Stomach (tissue), 9 donors: Measurements from ENCODE around the gene APBA1. TPM values are rescaled to one million over a fixed set of nuclear protein-coding genes. Genes with fewer than 3 reads are reported as not detected.

Experiments used
- DNase-seq, 2 donors: peaks; one replicate each; pipeline versions ENCODE4 v3.0.0 to v3.0.0-alpha.2; 2013 to 2019
- H3K27ac ChIP-seq, 5 donors: fragments of 200-600 bp in 4 of 5; sonication (generic) in 4 of 5; one replicate each; pipeline ENCODE4 v1.5.1; 2013 to 2019; ENCODE audit warnings: mild to moderate bottlenecking in 1 of 5, moderate library complexity in 1 of 5
- H3K27me3 ChIP-seq, 3 donors: fragments of 200-600 bp; sonication (generic); one replicate each; pipeline ENCODE4 v1.5.1; 2017 to 2019; ENCODE audit warnings: mixed run types in 1 of 3
- H3K36me3 ChIP-seq, 4 donors: fragments of 200-600 bp; sonication (generic); 1 replicate in 3 of 4; 2 replicates in 1 of 4; pipeline ENCODE4 v1.5.1; 2016 to 2019
- H3K4me1 ChIP-seq, 4 donors: fragments of 200-600 bp; sonication (generic); one replicate each; pipeline ENCODE4 v1.5.1; 2016 to 2019
- H3K4me3 ChIP-seq, 4 donors: fragments of 200-600 bp; sonication (generic) in 3 of 4; one replicate each; pipeline ENCODE4 v1.5.1; 2016 to 2019; ENCODE audit warnings: mild to moderate bottlenecking in 1 of 4
- H3K9me3 ChIP-seq, 4 donors: fragments of 200-600 bp; sonication (generic); one replicate each; pipeline ENCODE4 v1.5.1; 2016 to 2019
- EP300 ChIP-seq: sonication (generic); formaldehyde crosslinking; IDR thresholded peaks from one replicate; pipeline ENCODE4 v1.6.1; 2017; ENCODE audit warnings: antibody characterized with exemption
- POLR2A ChIP-seq, 4 donors: fragments of 450-650 bp; IDR thresholded peaks; one replicate each; pipeline ENCODE4 v1.6.1; 2016; ENCODE audit warnings: antibody characterized with exemption in 4 of 4, control low read depth in 2 of 4, mild to moderate bottlenecking in 1 of 4, moderate library complexity in 1 of 4
- POLR2AphosphoS5 ChIP-seq, 3 donors: sonication (generic); formaldehyde crosslinking; IDR thresholded peaks; one replicate each; pipeline ENCODE4 v1.6.1; 2016; ENCODE audit warnings: antibody characterized with exemption in 3 of 3
- WGBS, 5 donors: extraction: QIAGEN DNeasy Blood & Tissue Kit in 3 of 5; methylation state at CpG; one replicate each; pipeline versions ENCODE4 v1.1.5 to v1.1.7; 2013 to 2018; 5-methylcytosine and 5-hydroxymethylcytosine counted together
- intact Hi-C: fragments of 100-400 bp; cut with DNase I; formaldehyde crosslinking; loops from one replicate; pipeline ENCODE4 v1.15.1; 2023; ENCODE audit warnings: low total_unique reads
- polyA plus RNA-seq, 3 donors: library from polyadenylated mRNA; stranded (reverse); fragments of 200-250 nt; gene quantifications; one replicate each; pipeline ENCODE4 v1.2.3, GENCODE V29; 2013
- total RNA-seq, 5 donors: library from RNA; depleted of rRNA; stranded (reverse); fragments of >200 nt; gene quantifications; one replicate each; pipeline versions ENCODE4 v1.1.0 to v1.2.3, GENCODE V29; 2014 to 2016
- TF ChIP-seq, protein P1 (sequence below), 7 experiments: fragments of 450-650 bp in 4 of 7; fragments of 200-600 bp in 3 of 7; sonication (generic) in 3 of 7; IDR thresholded peaks; one replicate each; pipeline ENCODE4 v1.5.1; 2016 to 2019; ENCODE audit warnings: antibody characterized with exemption in 7 of 7, control low read depth in 2 of 7, mild to moderate bottlenecking in 1 of 7
- donor health status: healthy with polysubstance abuse.
- donor health status: Bipolar disorder and iron deficiency.
- donor health status: healthy.

APBA1 gene
- total and polyA plus RNA-seq, 8 donors = 0.50 to 14.2 (median 3.2) TPM

DNA sequence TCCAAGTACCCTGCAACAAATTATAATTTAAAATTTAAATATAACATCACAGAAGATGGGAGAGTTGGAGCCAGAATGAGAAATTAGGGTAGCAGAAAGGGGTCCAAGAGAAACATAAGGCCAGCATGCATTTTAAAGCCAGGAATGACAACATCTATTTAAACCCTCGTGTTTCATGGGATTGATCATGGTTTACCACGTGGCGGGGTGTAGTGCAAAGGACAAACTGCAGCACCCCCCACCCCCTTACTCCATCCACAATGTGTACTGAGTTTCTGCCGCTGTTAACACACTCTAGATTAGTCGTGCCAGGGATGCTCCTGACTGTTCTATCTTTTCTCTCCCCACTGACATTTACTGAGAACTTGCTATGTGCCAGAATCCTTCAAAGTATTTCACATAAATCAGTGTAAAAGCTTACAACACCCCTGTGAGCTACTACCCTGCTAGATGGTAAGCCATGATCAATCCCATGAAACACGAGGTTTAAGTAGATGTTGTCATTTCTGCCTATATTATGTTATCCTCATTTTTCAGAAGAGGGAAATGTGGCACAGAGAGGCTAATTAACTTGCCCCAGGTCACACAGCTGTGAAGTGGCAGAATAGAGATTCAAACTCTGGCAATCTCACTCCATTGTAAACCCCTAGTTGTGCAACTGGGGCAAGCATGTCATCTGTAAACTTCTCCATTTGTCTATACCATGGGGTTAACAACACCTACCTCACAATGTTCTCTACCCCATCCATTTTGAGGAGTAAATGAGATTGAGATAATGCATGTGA, 210.9 kb downstream of the APBA1 start:
- H3K9me3 ChIP-seq = no peaks in the 10 kb centered on the region
- no peak for DNase-seq
- H3K4me3 ChIP-seq = no peak overlapping the region
- intact Hi-C loops = no loop called here
- H3K4me1 ChIP-seq = no peaks in the 10 kb centered on the region
- no peak overlapping the region for H3K27ac ChIP-seq
- 80 to 86% (median 81%) methylated on average over 6 of the region's 6 CpGs for WGBS, 5 donors
- no peaks in the 10 kb centered on the region for H3K27me3 ChIP-seq
- peaks cover 0 to 6% (median 3%) of the 10 kb centered on the region in 4 donors for H3K36me3 ChIP-seq
- no peak for TF ChIP-seq POLR2A (IDR thresholded peaks at IDR 0.05)
- TF ChIP-seq POLR2AphosphoS5 (IDR thresholded peaks at IDR 0.05) = no peak
- TF ChIP-seq EP300 = no peak
- TF ChIP-seq, protein P1, sequence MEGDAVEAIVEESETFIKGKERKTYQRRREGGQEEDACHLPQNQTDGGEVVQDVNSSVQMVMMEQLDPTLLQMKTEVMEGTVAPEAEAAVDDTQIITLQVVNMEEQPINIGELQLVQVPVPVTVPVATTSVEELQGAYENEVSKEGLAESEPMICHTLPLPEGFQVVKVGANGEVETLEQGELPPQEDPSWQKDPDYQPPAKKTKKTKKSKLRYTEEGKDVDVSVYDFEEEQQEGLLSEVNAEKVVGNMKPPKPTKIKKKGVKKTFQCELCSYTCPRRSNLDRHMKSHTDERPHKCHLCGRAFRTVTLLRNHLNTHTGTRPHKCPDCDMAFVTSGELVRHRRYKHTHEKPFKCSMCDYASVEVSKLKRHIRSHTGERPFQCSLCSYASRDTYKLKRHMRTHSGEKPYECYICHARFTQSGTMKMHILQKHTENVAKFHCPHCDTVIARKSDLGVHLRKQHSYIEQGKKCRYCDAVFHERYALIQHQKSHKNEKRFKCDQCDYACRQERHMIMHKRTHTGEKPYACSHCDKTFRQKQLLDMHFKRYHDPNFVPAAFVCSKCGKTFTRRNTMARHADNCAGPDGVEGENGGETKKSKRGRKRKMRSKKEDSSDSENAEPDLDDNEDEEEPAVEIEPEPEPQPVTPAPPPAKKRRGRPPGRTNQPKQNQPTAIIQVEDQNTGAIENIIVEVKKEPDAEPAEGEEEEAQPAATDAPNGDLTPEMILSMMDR (IDR thresholded peaks at IDR 0.05) = no peak

GRCh38 chr9:69460012-69460411, 212.2 kb downstream of the APBA1 start:
- WGBS, 5 donors = 71 to 92% (median 84%) methylated on average over 4 to 5 of the region's 5 CpGs
- intact Hi-C loops = no loop called here
- DNase-seq = no peak

GRCh38 chr9:69458176-69458575, 214.0 kb downstream of the APBA1 start:
- Histone ChIP-seq H3K27ac (no peak overlapping the region), H3K27me3 (no peaks in the 10 kb centered on the region), H3K9me3 (no peaks in the 10 kb centered on the region), H3K4me3 (no peak overlapping the region), H3K4me1 (no peaks in the 10 kb centered on the region), H3K36me3 (peaks cover 0 to 23% (median 12%) of the 10 kb centered on the region in 4 donors)
- DNase-seq = no peak
- intact Hi-C loops = no loop called here
- 88 to 96% (median 90%) methylated on average over 3 of the region's 3 CpGs for WGBS, 5 donors
- no peak for TF ChIP-seq POLR2A (IDR thresholded peaks at IDR 0.05)
- TF ChIP-seq, protein P1 (IDR thresholded peaks at IDR 0.05) = no peak
- no peak for TF ChIP-seq POLR2AphosphoS5 (IDR thresholded peaks at IDR 0.05)
- no peak for TF ChIP-seq EP300

More at GRCh38 chr9:69460012-69460411, 212.2 kb downstream of the APBA1 start:
- H3K4me1 ChIP-seq = no peaks in the 10 kb centered on the region
- no peaks in the 10 kb centered on the region for H3K9me3 ChIP-seq
- H3K4me3 ChIP-seq = no peak overlapping the region
- TF ChIP-seq POLR2A (IDR thresholded peaks at IDR 0.05) (no peak), POLR2AphosphoS5 (IDR thresholded peaks at IDR 0.05) (no peak), EP300 (no peak)
- TF ChIP-seq, protein P1 (IDR thresholded peaks at IDR 0.05) = no peak
- H3K36me3 ChIP-seq = peaks cover 0 to 13% (median 7%) of the 10 kb centered on the region in 4 donors
- H3K27me3 ChIP-seq = no peaks in the 10 kb centered on the region
- H3K27ac ChIP-seq = no peak overlapping the region

DNA sequence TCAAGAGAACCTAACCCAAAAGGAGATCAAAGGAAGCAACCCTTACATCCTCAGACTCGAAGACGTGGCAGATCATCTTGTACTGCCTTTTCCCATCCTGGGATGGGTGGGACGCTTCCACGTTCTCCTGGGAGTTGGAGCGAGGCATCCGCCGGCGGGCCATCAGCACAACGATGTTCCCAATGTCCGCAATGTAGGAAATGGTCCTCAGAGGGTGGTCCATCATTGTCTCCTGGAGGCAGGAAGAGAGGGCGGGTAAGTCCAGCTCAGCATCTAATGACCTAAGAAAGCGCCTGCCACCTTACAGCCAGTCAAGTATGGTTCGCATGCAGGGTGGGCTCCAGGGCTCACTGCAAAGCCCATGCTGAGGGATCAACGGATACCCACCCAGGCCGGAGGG, 216.0 kb downstream of the APBA1 start:
- Histone ChIP-seq H3K4me1 (no peaks in the 10 kb centered on the region), H3K9me3 (no peaks in the 10 kb centered on the region), H3K27me3 (no peaks in the 10 kb centered on the region), H3K4me3 (no peak overlapping the region), H3K27ac (no peak overlapping the region), H3K36me3 (peaks cover 0 to 41% (median 12%) of the 10 kb centered on the region in 4 donors)
- DNase-seq = no peak
- intact Hi-C loops = no loop called here
- no peak for TF ChIP-seq POLR2AphosphoS5 (IDR thresholded peaks at IDR 0.05)
- no peak for TF ChIP-seq POLR2A (IDR thresholded peaks at IDR 0.05)
- no peak for TF ChIP-seq EP300
- TF ChIP-seq, protein P1 (IDR thresholded peaks at IDR 0.05) = no peak
- WGBS, 5 donors = 91 to 97% (median 93%) methylated on average over 15 of the region's 15 CpGs
